ENCODE measurements around the gene ABCB11.

GRCh38 chr2:169035887-169036286, 4.8 kb upstream of the ABCB11 start:
- TF ChIP-seq, protein P1, sequence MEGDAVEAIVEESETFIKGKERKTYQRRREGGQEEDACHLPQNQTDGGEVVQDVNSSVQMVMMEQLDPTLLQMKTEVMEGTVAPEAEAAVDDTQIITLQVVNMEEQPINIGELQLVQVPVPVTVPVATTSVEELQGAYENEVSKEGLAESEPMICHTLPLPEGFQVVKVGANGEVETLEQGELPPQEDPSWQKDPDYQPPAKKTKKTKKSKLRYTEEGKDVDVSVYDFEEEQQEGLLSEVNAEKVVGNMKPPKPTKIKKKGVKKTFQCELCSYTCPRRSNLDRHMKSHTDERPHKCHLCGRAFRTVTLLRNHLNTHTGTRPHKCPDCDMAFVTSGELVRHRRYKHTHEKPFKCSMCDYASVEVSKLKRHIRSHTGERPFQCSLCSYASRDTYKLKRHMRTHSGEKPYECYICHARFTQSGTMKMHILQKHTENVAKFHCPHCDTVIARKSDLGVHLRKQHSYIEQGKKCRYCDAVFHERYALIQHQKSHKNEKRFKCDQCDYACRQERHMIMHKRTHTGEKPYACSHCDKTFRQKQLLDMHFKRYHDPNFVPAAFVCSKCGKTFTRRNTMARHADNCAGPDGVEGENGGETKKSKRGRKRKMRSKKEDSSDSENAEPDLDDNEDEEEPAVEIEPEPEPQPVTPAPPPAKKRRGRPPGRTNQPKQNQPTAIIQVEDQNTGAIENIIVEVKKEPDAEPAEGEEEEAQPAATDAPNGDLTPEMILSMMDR (IDR thresholded peaks at IDR 0.05): no peak
- TF ChIP-seq POLR2AphosphoS5 (IDR thresholded peaks at IDR 0.05) (no peak), POLR2A (IDR thresholded peaks at IDR 0.05) (no peak)
